GM18861 (cell line): ENCODE measurements around the gene CDK2.
"Not testable (repeated sequence)": the region's sequence is repeated elsewhere in the genome, so short reads cannot be mapped to it uniquely, and the experiment has no call there.

Source experiments
- ATAC-seq: cut with Tn5 transposase; IDR thresholded peaks from one replicate; pipeline ENCODE4 v1.9.1; 2021; ENCODE audit not compliant: unreplicated experiment

Gene CDK2

DNA sequence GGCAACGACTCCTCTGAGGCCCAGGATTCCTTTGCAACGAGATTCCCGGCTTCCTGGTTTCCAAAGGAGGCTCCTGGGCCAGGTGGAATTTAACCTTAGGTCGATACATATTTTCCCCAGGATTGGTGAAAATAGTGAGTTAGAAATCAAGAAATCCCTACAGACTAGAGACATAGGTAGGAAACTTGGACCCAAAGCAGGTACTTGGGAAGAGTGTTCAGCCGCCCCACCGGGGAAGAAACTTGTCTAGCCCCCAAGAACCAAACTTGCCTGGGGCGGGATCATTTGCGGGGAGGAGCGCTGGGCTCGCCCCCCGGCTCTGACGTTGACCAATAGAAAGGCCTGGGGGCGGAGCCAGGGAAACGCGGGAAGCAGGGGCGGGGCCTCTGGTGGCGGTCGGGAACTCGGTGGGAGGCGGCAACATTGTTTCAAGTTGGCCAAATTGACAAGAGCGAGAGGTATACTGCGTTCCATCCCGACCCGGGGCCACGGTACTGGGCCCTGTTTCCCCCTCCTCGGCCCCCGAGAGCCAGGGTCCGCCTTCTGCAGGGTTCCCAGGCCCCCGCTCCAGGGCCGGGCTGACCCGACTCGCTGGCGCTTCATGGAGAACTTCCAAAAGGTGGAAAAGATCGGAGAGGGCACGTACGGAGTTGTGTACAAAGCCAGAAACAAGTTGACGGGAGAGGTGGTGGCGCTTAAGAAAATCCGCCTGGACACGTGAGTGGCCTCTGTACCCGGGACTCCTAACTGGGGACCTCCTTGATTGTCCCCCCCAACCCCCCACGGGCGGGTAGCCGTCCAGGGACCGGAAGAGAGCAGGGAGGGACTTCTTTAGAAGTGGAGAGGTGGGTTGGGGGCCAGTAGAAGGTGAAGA lies at the start of gene CDK2:
Gene CDK2, plus strand, starts transcription at position 423 of the 874 bp plus-strand sequence. Its CDS starts 179 bp downstream, at position 602.
- ATAC-seq = peak; percentile 68

DNA sequence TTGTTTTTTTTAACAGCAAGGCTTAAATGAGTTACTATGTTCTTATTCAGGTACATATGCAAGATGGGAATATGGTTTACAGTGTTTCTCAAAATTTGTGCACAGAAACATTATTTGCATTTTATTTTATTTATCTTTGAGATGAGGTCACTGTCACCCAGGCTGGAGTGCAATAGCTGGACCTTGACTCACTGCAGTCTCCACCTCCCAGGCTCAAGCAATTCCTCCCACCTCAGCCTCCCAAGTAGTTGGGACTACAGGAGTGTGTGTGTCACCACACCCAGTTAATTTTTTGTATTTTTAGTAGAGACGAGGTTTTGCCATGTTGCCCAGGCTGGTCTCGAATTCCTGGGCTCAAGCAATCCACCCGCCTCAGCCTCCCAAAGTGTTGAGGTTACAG lies 47.6 kb upstream of the CDK2 start:
- ATAC-seq = not testable (repeated sequence)

DNA sequence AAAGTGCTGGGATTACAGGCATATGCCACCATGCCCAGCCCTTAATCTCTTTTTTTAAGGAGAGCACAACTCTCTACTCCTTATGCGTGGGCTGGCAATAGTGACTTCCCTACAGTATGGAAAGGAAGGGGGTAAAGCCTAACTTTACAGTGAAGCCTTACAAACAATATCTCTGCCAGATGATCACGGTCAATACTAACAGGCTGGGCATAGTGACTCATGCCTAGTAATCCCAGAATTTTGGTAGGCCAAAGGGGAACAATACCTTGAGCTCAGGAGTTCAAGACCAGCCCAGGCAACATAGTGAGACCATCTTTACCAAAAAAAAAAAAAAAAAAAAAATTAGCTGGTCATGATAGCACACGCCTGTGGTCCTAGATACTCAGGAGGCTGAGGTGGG lies 44.5 kb upstream of the CDK2 start:
- no peak for ATAC-seq

DNA sequence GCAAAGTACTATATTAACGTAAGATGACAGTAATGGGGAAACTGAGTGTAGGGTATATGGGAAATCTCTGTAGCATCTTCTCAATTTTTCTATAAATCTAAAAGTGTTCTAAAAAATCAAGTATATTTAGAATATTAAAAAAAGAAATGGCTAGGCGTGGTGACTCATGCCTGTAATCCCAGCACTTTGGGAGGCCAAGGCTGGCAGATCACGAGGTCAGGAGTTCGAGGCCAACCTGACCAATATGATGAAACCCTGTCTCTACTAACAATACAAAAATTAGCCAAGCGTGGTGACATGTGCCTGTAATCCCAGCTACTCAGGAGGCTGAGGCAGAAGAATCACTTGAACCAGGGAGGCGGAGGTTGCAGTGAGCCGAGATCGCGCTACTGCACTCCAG lies 43.0 kb upstream of the CDK2 start:
- not testable (repeated sequence) for ATAC-seq

DNA sequence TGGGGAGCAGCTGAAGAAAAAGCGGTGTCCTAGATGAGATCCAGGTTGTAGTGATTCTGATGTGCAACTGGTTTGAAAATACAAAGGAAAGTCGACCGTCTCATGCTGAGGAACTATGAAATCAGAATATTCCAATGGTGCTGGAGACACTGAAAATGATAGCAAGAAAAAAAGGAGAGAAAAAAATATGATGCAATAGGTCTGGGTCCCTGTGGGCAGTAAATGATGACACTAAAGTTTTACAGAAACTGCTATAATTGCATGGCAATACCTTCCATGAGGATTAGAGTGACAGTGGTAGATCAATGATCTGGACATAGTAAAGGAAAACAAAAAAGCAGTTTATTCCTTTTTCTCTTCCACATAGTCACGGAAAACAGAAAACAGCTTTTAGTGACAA lies 41.3 kb upstream of the CDK2 start:
- no peak for ATAC-seq

DNA sequence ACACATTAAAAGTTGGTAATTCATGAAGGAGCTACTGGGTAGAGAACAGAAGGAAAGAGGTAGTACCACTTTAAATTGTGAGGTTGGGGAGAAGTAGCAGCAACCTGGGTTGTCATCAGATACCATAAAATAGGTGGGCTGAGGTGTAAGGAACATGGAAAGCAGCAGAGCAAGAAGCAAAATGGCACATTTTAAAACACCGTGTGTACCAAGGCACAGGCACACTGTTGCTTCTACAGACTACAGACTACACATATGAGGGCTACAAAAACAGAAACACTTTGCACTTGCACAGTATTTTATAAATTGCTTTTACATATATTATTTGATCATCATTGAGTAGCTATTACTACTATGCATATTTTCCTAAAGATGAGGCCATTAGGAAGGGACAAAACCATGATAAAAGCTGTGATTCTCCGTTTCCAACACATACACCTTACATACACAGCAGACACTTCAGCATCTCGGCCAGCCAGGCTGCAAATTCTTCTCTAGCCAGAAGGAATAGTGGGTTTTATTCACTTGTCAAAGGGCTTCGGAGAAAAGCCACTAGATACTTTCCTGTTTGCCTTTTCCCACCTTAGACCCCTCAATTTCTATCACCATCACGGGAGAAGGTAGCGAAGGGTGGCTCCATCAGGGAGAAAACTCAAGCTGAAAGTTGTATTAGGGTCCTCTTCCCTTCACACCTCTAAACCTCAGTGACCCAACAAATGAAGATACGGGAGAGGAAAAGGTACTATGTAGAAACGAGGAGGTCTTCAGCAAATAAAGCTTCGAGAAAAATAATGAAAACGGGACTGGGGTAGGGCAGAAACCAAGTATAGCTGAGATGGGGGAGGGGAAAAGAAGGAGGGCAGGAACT lies 40.5 kb upstream of the CDK2 start:
- no peak for ATAC-seq

DNA sequence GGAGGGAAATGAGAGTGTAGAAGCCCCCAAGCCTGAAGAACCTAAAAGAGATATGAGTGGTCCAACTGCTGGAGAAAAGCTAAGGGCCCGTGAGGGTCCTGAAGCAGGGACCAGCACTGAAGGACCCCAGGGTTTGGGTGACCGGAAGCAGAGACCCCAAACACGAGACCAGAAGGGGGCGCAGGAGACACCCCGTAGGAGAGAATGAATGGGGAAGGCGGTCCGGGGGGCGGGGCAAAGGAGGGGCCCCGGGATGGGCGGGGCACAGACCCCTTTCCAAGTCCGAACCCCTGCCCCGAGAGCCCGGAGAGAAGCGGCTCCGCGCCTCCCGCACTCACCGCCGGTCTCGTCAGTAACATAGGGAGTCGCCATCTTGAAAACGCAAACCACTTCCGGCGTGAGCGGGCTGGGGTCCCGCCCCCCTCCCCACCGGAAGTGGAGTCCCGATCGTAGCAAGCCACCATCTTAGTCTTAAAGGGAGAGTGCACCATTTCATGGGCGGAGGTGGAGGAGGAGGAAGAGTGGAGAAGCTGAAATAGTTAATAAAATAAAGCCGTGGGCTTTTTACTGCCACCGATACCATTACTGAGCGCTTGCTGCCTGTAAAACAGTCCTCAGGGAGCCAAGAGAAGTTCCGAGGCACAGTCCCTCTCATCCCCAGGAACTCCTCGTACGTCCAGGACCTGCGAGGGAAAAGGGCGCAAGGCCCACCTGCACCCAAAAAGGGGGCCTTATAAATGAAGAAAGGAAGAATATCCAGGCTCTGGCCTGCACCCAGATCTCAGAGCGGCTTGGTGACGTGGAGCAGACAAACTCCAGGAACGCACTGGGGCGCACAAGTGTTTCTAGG lies 39.7 kb upstream of the CDK2 start:
- ATAC-seq = peak; percentile 25

DNA sequence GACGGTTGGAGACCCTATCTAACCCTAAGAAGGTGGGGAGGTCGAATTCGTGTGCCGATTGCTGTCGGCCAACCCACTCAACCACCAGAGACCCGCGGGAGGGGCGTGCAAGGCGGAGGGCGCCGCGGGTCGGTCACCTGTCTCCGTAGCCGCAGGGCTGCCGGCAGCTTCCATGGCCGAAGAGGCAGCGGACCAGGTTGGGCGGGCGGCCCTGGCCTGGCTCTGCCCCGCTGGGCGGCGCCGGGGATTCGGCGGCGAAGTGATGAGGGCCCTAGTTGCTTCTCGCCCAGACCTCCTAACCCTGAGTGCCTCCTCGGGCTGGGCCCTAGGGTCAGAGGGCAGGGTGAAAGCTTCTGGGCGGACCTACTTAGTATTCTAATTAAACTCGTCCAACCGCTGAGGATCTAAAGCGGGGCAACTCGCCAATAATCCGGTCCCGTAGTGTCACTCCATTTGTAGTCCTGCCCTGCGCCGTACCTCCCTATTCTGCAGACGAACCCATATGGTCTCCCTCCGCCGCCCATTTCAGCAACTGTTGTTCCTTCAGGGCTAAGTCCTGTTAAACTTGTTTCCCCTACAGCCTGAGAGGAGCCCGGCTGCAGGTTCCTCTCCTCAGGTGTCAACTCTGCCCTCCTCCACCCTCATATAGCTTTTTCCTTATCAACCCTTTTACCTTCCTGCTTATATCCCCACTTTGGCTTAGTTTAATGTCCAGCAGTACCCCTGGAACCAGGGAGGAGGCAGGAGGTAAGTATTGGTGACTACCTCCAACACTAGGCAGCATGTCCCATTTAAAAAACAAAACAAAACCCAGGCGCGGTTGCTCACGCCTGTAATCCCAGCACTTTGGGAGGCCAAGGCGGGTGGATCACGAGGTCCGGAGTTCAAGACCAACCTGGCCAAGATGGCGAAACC lies 38.8 kb upstream of the CDK2 start, which contains the start of gene PYM1:
Gene PYM1, minus strand, starts transcription at position 307 of the 915 bp plus-strand sequence. Its CDS starts 133 bp downstream, at position 174.
- ATAC-seq = peak; percentile 33

DNA sequence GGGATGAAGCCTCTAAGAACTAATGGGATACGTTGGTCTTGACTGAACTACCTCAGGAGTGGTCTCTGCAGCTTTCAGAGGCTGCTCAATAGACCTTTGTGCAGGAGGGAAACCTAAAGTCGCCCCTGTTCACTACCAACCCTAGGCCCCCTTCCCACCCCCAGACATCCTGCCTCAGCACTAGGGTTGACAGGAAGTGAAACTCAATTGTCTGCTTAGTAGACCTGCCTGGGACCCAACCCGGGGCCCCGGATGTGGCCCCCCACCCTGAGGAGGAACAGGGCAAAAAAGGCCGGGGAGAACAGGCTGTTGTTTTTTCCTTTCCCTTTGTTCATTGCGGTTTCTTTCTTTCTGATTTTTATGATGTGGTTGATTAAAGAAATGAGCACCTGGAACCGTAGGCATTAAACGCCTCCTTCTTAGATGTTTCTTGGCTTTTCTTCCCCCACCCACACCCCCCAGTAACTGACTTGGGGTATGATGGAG lies 37.3 kb upstream of the CDK2 start:
- peak; percentile 32 for ATAC-seq

DNA sequence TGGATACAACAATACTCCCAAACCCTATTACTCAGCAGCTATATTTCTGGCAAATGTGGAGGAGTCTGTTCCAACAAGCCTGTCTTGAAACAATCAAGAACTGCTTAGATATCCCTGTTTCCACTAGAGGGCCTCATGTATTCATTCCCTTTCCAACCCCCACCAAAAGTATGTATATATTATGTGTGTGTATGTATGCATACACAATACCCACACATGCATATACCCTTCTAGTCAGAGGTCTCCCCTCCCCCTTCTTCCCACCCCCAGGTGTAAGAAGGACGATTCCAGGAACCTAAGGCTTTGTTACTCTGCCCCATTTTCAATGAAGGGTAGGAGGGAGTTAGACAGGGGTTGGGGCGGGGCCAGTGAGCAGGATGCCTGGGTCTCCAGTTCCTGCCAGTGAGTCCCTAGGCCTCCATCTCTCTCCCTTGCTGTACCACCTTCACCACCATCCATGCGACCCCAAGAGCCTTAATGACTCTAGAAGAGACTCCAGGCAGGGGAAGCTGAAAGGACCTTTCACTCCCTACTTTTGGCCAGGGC lies 35.8 kb upstream of the CDK2 start, which contains the start of gene DGKA:
Gene DGKA, plus strand, starts transcription at position 392 of the 546 bp plus-strand sequence. CDS start 5,342 bp downstream, outside the sequence.
- ATAC-seq = no peak

DNA sequence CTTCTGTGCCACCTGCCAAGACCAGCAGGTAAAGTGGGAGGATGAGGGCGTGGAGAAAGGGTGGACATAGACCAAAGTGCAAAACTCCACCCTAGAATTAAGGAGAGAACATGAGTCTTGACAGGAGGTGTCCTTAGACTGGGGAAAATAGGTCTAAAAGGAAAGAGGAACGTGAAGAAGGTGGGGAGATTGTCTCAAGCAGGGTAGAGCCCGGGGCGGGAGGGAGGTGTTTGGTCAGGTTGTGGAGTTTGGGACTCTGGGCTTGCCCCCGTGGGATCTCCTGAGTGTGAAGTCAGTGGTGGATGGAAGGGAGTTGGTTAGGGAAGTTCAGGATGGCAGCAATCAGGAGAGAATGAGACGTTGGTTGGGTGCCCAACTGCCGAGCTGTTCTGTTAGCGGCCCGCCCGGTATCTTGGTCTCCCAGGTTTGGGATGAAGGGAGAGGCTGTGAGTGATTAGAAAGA lies 35.3 kb upstream of the CDK2 start:
- no peak for ATAC-seq

DNA sequence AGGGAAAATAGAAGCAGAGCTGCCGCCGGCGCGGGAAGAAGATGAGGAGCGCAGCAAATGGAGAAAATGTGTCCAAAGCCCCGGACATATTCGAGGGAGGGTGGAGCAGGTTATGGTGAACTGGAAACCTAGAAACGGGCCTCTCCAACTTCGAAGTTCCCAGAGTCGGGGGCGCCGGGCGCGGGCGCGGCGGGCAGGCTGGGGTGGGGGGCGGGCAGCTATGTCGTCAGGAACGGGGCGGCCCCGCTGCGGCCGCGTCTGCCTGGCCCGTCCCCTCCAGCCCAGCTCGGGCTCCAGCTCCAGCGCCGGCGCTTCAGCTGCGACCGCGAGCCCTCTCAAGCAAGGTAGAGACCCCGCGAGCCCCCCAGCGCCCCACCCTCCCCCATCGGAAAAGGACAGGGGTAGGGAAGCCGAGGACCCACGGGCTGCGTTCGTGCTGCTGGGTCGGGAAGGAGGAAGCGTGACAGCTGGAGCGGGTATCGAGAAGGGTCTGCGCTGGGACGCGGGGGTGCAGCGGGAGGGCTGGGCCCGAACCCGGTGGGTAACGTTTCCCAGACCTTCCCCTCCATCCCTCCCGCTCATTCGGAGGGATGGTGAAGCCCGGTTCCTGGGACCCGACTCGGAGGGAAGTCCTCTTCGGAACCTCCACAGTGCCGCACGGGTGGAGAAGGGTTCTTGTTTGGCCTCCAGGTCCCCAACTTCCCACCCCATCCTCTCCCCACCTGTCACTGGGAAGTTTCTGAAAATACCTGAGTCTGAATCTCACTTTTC lies 34.7 kb upstream of the CDK2 start:
- ATAC-seq = no peak

DNA sequence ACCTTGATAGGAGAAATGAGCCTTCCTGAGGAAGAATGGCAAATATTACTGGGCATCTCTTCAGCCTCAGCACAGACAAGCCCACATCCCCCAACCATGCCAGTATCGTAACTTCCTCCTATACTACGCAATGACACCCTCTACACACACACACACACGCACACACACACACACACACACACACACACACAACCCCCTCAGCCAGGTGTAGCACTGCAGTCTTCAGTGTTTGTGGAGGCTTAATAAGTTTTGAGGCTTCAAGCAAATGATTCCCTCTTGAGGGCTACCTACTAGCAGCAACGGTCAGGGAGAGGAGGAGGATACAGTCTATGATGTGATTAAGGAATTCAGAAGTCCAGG lies 34.1 kb upstream of the CDK2 start:
- ATAC-seq = no peak

DNA sequence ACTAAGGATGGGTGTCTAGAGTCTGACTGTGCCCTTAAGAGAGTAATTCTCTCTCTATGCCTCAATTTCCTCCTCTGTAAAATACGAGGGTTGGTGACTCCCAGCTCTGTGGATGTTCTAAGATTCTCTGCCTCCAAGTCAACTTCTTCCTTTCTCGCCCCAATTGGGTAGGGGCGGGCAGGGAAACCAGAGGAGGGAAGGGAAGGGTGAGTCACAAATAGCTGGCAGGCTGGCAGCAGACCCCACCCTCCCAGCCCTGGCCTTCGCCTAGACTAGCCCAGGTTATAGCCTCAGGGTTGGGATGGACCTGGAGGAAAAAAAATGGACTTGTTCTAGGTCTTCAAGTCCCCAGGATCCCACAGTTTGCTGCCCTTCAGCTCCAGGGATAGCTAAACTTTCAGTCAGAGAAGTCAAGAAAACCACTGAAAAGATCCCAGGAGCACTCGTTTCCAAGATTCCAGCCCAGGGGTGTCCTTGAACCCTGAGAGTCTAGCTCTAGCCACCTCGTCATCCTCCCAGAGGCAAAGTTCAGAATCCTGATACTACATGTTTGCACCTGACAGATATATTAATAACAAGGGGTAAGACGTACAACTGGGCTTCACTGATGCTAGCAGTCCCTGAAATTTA lies 33.3 kb upstream of the CDK2 start:
- no peak for ATAC-seq

DNA sequence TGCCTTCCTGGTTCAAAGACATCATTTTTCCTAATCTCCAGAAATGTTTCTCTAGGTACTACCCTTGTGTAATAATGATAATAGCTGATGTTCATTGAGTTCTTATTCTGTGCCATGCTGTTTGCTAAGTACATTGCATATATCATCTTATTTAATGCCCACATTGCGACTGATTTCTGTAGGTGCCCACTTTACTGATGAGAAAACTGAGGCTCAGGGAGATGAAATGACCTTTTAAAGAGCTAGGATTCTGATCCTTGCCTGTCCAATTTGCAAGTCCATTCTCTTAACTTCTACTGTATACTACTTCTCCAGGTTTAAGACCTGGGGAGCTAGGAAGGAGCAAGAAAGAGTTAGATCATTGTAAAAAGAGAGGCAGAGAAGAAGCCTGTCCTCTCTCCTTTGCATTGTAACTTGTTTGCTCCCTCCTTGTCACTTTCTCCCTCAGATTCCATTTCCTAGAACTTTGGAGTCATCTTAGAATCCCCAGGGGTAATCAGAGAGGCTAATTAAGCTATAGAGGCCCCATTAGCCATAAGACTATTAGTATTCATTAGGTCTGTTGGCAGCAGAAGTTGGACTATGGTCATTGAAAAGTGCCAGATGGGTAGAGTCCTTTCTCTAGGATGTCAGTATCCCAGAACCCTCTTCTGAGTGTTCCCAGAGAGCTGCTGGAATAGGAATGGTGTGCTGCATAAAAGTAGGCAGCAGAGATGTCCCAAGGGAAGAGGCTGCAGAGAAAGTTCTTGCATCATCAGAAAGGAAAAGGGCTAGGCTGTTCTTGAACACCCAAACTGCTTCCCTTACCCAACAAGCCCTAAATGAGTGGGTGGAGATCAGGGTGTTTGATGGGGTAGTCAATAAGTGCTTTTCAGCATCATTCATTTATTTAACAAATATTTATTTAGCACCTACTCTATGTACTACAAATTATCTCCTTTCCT lies 32.6 kb upstream of the CDK2 start:
- no peak for ATAC-seq

DNA sequence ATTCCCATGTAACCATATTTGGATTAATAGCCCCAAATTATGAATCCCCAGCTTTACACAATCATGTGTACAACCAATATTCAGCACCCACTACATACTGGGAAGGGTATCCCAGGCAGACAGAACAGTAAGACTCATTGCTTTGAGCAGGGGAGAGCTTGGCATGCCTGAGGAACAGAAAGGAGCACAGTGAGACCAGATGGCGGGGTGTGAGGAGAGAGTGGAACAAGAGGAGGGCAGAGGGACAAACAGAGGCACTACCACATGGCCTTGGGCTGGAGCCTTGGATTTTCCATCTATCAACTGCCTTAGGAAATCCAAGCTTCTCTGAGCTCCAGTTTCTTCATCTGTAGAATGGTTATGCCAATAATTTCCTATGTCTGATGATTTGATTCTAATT lies 31.9 kb upstream of the CDK2 start:
- no peak for ATAC-seq

DNA sequence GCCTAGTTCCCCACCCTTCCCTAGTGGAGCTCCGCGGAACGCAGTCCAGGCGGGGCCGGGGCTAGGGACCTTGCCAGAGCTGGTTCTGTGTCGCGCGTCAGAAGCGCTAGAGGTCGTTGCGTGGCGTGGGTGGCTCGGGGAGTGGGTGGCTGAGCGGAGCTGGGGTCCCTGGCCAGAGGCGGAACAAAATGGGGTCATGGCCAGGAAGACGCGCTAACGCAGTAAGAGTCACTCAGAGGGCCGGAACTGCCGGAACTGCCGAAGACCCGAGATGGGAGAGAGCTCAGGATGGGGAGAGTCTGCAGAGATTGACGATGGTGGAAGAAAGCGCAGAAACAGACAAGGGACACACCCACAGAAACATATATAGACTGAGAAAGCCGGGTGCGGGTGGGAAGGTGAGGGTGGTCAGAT lies 30.9 kb upstream of the CDK2 start:
- ATAC-seq = no peak
